GM18873 (cell line): ENCODE measurements around the gene DGKD.
"Not testable (repeated sequence)": the region's sequence is repeated elsewhere in the genome, so short reads cannot be mapped to it uniquely, and the experiment has no call there.

Experiments used
- ATAC-seq: cut with Tn5 transposase; IDR thresholded peaks from one replicate; pipeline ENCODE4 v1.9.1; 2021; ENCODE audit warnings: mild to moderate bottlenecking, moderate library complexity, moderate number of reproducible peaks; ENCODE audit not compliant: unreplicated experiment, low FRiP score

Gene DGKD

GRCh38 chr2:233336091-233336490, 18.2 kb upstream of the DGKD start:
- ATAC-seq, result not testable (repeated sequence)

GRCh38 chr2:233336541-233336940, 17.8 kb upstream of the DGKD start:
- no peak for ATAC-seq

- ATAC-seq, result no peak
Measured at GRCh38 chr2:233338046-233338445, 16.2 kb upstream of the DGKD start.

- no peak for ATAC-seq
Measured at GRCh38 chr2:233338812-233339368, 15.4 kb upstream of the DGKD start.

GRCh38 chr2:233339427-233339826, 14.9 kb upstream of the DGKD start:
- no peak for ATAC-seq

- ATAC-seq, result no peak
Measured at GRCh38 chr2:233341296-233341695, 13.0 kb upstream of the DGKD start.

DNA sequence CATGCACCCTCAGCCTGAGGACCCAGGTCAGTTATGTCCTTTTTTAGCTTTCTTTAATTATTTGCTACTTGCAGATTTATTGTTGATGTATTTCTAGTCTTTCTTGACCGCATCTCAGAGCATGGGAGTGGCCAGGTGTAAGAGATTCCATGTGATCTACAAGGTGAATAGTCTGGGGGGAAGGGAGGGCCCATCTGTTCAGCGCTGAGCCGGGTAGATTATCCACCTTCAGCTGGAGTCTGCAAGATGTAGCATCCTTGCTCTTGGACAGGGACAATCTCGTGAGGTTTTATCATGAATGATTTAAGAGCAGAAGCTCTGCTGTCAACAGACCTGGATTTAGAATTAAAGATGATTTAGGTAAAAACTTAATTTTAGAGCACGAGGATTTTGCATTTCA, 12.0 kb upstream of the DGKD start:
- ATAC-seq, result no peak

- ATAC-seq, result no peak
Measured at GRCh38 chr2:233343171-233343705, 11.1 kb upstream of the DGKD start.

DNA sequence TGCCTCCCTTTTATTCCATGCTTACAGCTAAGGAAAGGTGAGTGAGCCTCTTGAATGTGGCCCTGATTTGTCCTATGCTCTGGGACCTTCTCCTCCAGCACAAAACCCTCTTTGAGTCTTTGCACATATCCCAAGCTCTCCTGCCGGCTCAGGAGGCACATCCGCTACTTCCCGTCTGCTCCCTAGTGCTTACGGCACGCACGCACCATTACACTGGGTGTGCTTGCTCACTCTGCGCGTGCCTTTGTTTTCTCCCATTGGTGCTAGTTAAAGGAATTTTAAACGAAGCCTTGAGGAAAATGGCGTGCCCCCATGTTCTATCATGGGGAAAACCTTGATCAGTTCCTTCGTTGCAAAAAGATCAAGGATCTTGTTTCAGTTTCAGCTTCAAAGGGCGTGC, 7.9 kb upstream of the DGKD start:
- ATAC-seq, result no peak

GRCh38 chr2:233346930-233347329, 7.4 kb upstream of the DGKD start:
- no peak for ATAC-seq

- ATAC-seq, result peak; percentile 48
Measured at GRCh38 chr2:233349005-233349998, 5.0 kb upstream of the DGKD start.

DNA sequence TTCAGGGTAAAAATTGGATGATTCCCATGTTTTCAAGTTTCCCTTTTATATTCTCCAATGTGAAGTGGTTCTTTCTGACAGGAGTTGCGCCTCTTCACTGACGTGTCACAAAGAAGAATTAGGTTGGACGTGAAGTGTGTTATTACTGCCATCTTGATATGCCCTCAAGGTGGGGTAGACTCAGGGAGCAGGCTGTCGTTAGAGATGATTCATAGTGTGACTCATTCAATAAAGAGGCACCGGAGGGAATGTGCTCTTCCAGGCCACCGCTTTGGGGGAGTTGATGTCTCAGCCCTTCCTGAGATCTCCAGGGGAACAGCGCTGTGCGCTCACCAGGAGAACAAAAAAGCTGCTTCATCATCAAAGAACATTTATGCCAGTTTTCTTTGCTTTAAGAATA, 3.6 kb upstream of the DGKD start:
- ATAC-seq, result no peak

DNA sequence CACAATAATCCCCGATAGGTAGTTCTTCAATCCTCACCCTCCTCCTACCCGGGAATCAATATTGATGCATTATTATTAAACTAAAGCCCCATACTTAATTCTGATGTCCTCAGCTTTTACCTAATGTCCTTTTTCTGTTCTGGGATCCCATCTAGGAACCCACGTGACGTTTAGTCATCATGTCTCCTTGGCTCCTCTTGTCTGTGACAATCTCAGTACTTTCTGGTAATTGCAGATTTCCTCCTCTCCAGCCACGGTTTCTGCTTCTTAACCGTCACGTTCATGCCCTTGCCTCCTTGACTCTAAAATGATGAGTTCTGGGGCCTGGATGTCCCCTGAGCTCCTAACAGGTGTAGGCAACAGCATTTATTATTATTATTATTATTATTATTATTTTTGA, 2.9 kb upstream of the DGKD start:
- ATAC-seq, result no peak

DNA sequence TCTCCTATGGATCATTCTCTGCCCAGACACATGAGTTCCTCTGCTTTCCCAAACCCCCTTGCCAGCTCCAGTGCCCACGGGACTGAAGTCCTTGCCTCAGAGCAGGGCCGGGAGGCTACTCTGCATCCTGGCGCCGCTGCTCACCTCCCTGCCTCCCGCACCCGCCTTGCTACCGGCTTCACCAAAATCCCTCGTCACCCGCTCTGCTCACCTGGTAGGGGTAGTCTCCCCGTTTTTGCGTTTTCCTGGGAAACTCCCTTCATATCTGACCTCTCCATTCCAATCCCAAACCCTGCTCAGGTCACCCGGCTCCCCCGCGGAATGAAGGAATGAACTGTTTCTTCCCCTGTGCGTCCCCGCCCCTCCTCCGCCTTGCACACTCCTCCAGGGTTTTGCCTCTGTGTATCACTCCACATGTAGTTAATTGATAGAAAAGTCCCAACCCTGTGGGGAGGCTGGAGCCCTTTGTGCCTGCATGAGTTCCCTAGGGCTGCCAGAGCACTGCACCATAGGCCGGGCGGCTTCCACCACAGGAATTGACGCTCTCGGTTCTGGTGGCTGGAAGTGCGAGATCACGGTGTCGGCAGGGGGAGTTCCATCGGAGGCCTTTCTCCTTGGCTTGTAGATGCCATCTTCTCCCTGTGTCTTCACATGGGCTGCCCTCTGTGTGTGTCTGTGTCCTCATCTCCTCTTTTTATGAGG, 2.0 kb upstream of the DGKD start:
- ATAC-seq, result no peak

DNA sequence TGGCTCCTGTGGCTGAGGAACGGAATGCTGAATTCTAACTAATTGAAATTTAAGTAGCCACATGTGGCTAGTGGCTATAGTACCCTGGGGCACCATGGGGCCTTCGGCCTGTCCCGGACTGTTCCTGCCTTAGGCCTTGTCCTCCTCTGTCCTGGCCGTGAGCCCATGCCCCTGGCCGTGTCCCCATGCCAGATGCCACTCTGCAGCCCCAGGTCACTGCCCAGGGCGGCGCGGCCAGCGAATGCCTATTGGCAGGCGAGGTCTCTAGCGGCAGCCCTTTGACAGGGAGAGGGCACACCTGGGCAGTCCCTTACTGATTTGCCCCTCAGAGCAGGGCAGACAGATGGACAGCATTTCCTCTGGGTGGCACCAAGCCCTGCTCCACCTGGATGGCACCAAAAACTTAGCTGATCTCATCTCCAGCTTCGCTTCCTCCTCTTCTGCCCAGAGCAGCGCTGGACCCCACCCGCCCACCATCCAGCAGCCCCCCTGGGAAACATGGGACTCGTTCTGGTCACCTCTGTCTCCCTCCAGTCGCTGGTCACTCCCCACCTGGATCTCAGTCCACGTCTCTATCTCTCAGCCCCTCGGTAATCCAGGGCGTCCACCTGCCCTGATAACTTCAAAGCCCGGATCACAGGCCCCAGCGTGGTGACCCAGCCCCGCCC, 1.1 kb upstream of the DGKD start:
- ATAC-seq, result no peak

- no peak for ATAC-seq
Measured at GRCh38 chr2:233354500-233354924, 218 bp downstream of the DGKD start.

DNA sequence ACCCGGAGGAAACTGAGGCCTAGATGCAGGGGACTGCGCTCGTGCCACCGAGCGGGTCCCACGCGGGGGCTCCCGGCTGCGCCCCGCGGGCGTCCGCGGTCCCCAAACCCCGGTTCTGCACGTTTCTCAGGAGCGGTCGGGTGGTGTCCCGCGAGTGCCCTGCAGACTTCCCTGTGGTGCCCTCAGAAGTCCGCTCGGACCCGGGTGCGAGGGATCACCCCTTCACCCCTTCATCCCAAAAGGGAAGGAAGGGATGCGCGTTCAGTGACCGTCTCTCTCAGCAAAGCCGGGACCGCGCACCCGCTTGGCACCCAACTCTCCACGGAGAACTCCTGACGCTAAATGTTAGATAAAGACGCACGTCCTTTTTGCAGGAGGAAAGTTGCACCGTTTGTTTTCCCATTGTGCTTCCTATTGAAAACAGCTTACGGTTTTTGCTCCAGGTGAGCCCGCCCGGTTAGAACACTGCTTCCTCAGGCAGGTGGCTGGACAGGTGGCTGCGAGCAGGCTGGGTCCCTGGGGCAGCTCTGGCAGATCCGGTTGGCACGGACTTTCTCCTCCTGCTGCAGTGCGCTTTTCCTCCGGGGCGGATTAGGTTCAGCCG, 779 bp downstream of the DGKD start:
- no peak for ATAC-seq

- ATAC-seq, result no peak
Measured at GRCh38 chr2:233355916-233356315, 1.6 kb downstream of the DGKD start.

- no peak for ATAC-seq
Measured at GRCh38 chr2:233356546-233357308, 2.4 kb downstream of the DGKD start.
